ENCODE measurements around the gene ITGB6. TPM values are rescaled to one million over a fixed set of nuclear protein-coding genes. Genes with fewer than 3 reads are reported as not detected.

Gene ITGB6
- total and polyA plus RNA-seq, 2 of the 8 experiments (the other 6 are each of a cell fraction or from before 2014, with no cell fraction given) = not detected

- 33% methylated on average over 7 of the region's 7 CpGs; no CpG with 5 or more reads in 1 of the 2 experiments for WGBS, 2 experiments (ENCODE audit: extremely low coverage in 1 of 2, insufficient coverage in 1 of 2, insufficient read length in 1 of 2, insufficient replicate concordance in 2 of 2, low coverage in 1 of 2, low lambda C conversion rate in 2 of 2, missing lambda C conversion rate in 1 of 2)
- Histone ChIP-seq H2AFZ (ENCODE audit: low read length) (no peak overlapping the region), H3K4me2 (ENCODE audit: insufficient read depth in 1 of 2, low read depth in 2 of 2, low read length in 2 of 2) (peak overlapping the region; percentile 11 to 37; a peak in 3 of 4 replicates), H3K79me2 (ENCODE audit: control insufficient read depth in 1 of 2, insufficient read depth in 2 of 2, low read length in 2 of 2) (no peaks in the 10 kb centered on the region), H3K9me3 (ENCODE audit: insufficient read depth in 2 of 2, low read depth in 1 of 2, low read length in 1 of 2) (no peaks in the 10 kb centered on the region), H3K14ac (ENCODE audit: insufficient read length) (no peak overlapping the region), H3K4me1 (replicated peaks in 1 of 4; ENCODE audit: control insufficient read depth in 3 of 4, insufficient read depth in 4 of 4, low read length in 3 of 4) (peaks cover 0 to 7% (median 4%) of the 10 kb centered on the region in 4 experiments; a peak in 3 of 7 replicates), H3K4me3 (ENCODE audit: extremely low read depth in 1 of 4, insufficient read depth in 2 of 4, low read depth in 3 of 4, low read length in 4 of 4) (no peak overlapping the region), H4K5ac (ENCODE audit: insufficient read length, low read depth, low read length) (no peak overlapping the region), H2AK5ac (ENCODE audit: low read depth, low read length) (no peak overlapping the region), H3K36me3 (ENCODE audit: control insufficient read depth in 2 of 4, insufficient read depth in 4 of 4, low read length in 3 of 4) (no peaks in the 10 kb centered on the region; a peak in 1 of 8 replicates), H3K56ac (replicated peaks; ENCODE audit: insufficient read length, low read depth, low read length) (no peak overlapping the region), H3K27me3 (replicated peaks in 1 of 4; ENCODE audit: control insufficient read depth in 3 of 4, extremely low read depth in 1 of 4, insufficient read depth in 3 of 4, low read length in 3 of 4) (peaks cover 0 to 1% (median under 1%) of the 10 kb centered on the region in 4 experiments; a peak in 2 of 7 replicates), H3K79me1 (ENCODE audit: low read depth, low read length) (no peaks in the 10 kb centered on the region), H2BK20ac (ENCODE audit: low read length) (peak overlapping the region; percentile 40; the same call in 1 of the 2 replicates), H2BK12ac (ENCODE audit: low read depth, low read length) (no peak overlapping the region; the same call in 1 of the 2 replicates), H4K8ac (ENCODE audit: extremely low read depth, insufficient read depth, low read length) (no peak overlapping the region), H2BK5ac (ENCODE audit: low read depth, low read length) (no peak overlapping the region; the same call in 1 of the 2 replicates), H4K20me1 (replicated peaks in 1 of 2; ENCODE audit: control insufficient read depth in 1 of 2, insufficient read depth in 2 of 2, low read length in 2 of 2) (no peaks in the 10 kb centered on the region), H4K91ac (replicated peaks; ENCODE audit: insufficient read length, low read length) (no peak overlapping the region), H3K18ac (ENCODE audit: extremely low read depth, low read length) (no peak overlapping the region), H3K23ac (ENCODE audit: insufficient read length) (no peak overlapping the region), H2BK15ac (ENCODE audit: low read length) (no peak overlapping the region), H2BK120ac (replicated peaks; ENCODE audit: low read depth, low read length) (no peak overlapping the region), H3K27ac (ENCODE audit: low read depth, low read length) (no peak overlapping the region), H3K4ac (replicated peaks; ENCODE audit: insufficient read length, low read depth, low read length) (no peak overlapping the region), H3K9ac (replicated peaks in 1 of 4; ENCODE audit: extremely low read depth in 1 of 4, low read depth in 3 of 4, low read length in 3 of 4) (no peak overlapping the region), H3K23me2 (ENCODE audit: low read depth, low read length) (no peaks in the 10 kb centered on the region)
- CTCF ChIA-PET (ENCODE audit: partially characterized antibody) = interaction anchor here (0.8 to 3.0 kb wide), 8 partner anchors 10 to 269 kb away, joined by 3 to 13 read pairs (median 3); no protein-coding TSS in a partner anchor
- FAIRE-seq (no peak), DNase-seq (ENCODE audit: low read depth in 1 of 2, low spot score in 2 of 2) (no peak)
- POLR2A ChIA-PET (ENCODE audit: partially characterized antibody) = interaction anchor here (0.5 to 1.0 kb wide), 3 partner anchors 11 to 100 kb away, joined by 3 read pairs; no protein-coding TSS in a partner anchor
- TF ChIP-seq KDM1A (IDR thresholded peaks at IDR 0.05; ENCODE audit: borderline replicate concordance, low read length) = peak; percentile 5; the same call in 1 of the 2 replicates
These were observed 144.4 kb downstream of the ITGB6 start for GRCh38 chr2:160055726-160056108.

All from H1 (cell line).